ENCODE measurements around the gene PROCR.
"Not testable (repeated sequence)": the region's sequence is repeated elsewhere in the genome, so short reads cannot be mapped to it uniquely, and the experiment has no call there.

The PROCR gene

DNA sequence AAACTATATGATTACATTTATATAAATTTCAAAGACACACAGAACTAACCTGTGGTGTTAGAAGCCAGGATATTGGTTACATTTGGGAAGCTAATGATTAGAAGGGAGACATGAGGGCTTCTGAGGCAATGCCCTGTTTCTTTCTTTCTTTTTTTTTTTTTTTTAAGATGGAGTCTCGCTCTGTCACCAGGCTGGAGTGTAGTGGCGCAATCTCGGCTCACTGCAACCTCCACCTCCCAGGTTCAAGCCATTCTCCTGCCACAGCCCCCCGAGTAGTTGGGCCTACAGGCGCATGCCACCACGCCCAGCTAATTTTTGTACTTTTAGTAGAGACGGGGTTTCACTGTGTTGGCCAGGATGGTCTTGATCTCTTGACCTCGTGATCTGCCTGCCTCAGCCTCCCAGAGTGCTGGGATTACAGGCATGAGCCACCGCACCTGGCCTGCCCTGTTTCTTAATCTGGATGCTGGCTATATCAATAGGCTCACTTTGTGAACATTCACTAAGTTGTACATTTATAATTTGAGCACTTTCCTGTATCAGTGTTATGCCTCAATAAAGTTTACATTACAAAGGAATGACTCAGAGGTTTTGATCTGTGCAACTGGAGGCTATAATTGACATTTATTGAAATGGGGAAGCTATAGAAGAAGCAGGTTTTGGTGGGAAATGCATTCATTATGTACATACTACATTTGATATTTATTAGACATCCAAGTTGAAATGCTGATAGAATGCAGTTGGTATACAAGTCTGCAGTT, 21.3 kb downstream of the PROCR start:
- H3K4me3 ChIP-seq (ENCODE audit: low read length in 2 of 2); H3K27ac ChIP-seq (ENCODE audit: low read length); H3K9me3 ChIP-seq (ENCODE audit: control insufficient read depth in 2 of 2, low read length in 2 of 2); H3K36me3 ChIP-seq (ENCODE audit: control insufficient read depth in 2 of 2, insufficient read depth in 2 of 2, low read length in 2 of 2); H3K4me1 ChIP-seq (ENCODE audit: control insufficient read depth, insufficient read depth, low read length); H3K9ac ChIP-seq (ENCODE audit: low read length in 2 of 2); H3K27me3 ChIP-seq (ENCODE audit: control insufficient read depth in 1 of 2, insufficient read depth in 2 of 2, low read length in 2 of 2): not testable (repeated sequence)

DNA sequence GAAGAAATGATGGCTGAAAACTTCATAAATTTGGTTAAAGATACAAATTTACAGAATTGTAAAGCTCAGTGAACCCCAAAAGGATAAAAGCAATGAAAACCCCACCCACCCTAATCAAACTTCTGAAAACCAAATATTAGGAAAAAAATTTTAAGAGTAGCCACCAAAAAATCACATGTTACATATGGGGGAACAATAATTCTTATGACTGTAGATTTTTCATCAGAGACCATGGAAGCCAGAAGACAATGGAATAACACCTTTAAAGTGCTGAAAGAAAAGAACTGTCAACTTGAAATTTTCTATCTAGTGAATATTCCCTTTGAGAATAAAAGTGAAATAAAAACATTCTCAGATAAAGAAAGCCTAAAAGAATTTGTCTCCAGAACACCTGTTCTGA, 24.4 kb downstream of the PROCR start:
- Histone ChIP-seq H3K36me3 (ENCODE audit: control insufficient read depth in 2 of 2, insufficient read depth in 2 of 2, low read length in 2 of 2) (no peaks in the 10 kb centered on the region), H3K4me1 (ENCODE audit: control insufficient read depth, insufficient read depth, low read length) (peaks cover 3% of the 10 kb centered on the region), H3K4me3 (ENCODE audit: low read length in 2 of 2) (no peak overlapping the region), H3K27ac (ENCODE audit: low read length) (no peak overlapping the region), H3K27me3 (ENCODE audit: control insufficient read depth in 1 of 2, insufficient read depth in 2 of 2, low read length in 2 of 2) (no peaks in the 10 kb centered on the region), H3K9ac (ENCODE audit: low read length in 2 of 2) (no peak overlapping the region), H3K9me3 (ENCODE audit: control insufficient read depth in 2 of 2, low read length in 2 of 2) (peaks cover 2 to 4% of the 10 kb centered on the region in 2 donors)

DNA sequence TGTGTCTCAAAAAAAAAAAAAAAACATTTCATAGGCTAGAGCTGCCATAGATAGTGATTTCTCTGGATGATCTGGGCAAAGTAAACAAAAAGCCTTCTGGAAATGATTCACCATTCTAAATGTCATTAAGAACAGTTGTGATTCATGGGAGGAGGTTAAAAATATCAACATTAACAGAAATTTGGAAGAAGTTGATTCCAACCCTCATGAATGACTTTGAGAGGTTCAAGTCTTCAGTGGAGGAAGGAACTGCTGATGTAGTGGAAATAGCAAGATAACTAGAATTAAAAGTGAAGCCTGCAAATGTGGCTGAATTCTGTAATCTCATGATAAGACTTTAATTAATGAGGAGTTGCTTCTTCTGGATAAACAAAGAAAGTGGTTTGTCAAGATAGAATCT, 27.9 kb downstream of the PROCR start:
- H3K4me3 ChIP-seq (ENCODE audit: low read length in 2 of 2) = no peak overlapping the region
- peaks cover 2 to 4% of the 10 kb centered on the region in 2 donors for H3K9me3 ChIP-seq (ENCODE audit: control insufficient read depth in 2 of 2, low read length in 2 of 2)
- H3K4me1 ChIP-seq (ENCODE audit: control insufficient read depth, insufficient read depth, low read length) = no peaks in the 10 kb centered on the region
- no peak overlapping the region for H3K27ac ChIP-seq (ENCODE audit: low read length)
- no peak overlapping the region for H3K9ac ChIP-seq (ENCODE audit: low read length in 2 of 2)
- H3K36me3 ChIP-seq (ENCODE audit: control insufficient read depth in 2 of 2, insufficient read depth in 2 of 2, low read length in 2 of 2) = no peaks in the 10 kb centered on the region
- H3K27me3 ChIP-seq (ENCODE audit: control insufficient read depth in 1 of 2, insufficient read depth in 2 of 2, low read length in 2 of 2) = no peaks in the 10 kb centered on the region

- Histone ChIP-seq H3K27me3 (ENCODE audit: control insufficient read depth in 1 of 2, insufficient read depth in 2 of 2, low read length in 2 of 2) (no peaks in the 10 kb centered on the region), H3K4me3 (ENCODE audit: low read length in 2 of 2) (no peak overlapping the region), H3K36me3 (ENCODE audit: control insufficient read depth in 2 of 2, insufficient read depth in 2 of 2, low read length in 2 of 2) (no peaks in the 10 kb centered on the region), H3K4me1 (ENCODE audit: control insufficient read depth, insufficient read depth, low read length) (no peaks in the 10 kb centered on the region), H3K27ac (ENCODE audit: low read length) (no peak overlapping the region), H3K9me3 (ENCODE audit: control insufficient read depth in 2 of 2, low read length in 2 of 2) (peaks cover 2 to 4% of the 10 kb centered on the region in 2 donors), H3K9ac (ENCODE audit: low read length in 2 of 2) (no peak overlapping the region)
Observed at GRCh38 chr20:35200267-35200666, 28.4 kb downstream of the PROCR start.

DNA sequence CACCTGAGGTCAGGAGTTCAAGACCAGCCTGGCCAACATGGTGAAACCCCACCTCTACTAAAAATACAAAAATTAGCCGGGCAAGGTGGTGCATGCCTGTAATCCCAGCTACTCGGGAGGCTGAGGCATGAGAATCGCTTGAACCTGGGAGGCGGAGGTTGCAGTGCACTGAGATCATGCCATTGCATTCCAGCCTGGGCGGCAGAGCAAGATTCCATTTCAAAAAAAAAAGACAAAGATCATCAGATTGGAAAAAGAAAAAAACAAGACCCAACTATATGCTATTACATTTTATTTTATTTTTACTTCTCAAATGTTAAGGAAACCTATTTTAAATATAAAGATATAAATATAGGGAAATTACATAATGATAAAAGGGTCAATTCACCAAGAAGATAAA, 29.6 kb downstream of the PROCR start:
- H3K9ac ChIP-seq (ENCODE audit: low read length in 2 of 2); H3K27ac ChIP-seq (ENCODE audit: low read length); H3K9me3 ChIP-seq (ENCODE audit: control insufficient read depth in 2 of 2, low read length in 2 of 2); H3K27me3 ChIP-seq (ENCODE audit: control insufficient read depth in 1 of 2, insufficient read depth in 2 of 2, low read length in 2 of 2); H3K36me3 ChIP-seq (ENCODE audit: control insufficient read depth in 2 of 2, insufficient read depth in 2 of 2, low read length in 2 of 2); H3K4me3 ChIP-seq (ENCODE audit: low read length in 2 of 2); H3K4me1 ChIP-seq (ENCODE audit: control insufficient read depth, insufficient read depth, low read length): not testable (repeated sequence)

- no peak overlapping the region for H3K27ac ChIP-seq (ENCODE audit: low read length)
- H3K9me3 ChIP-seq (ENCODE audit: control insufficient read depth in 2 of 2, low read length in 2 of 2) = no peaks in the 10 kb centered on the region
- peaks cover 6% of the 10 kb centered on the region for H3K4me1 ChIP-seq (ENCODE audit: control insufficient read depth, insufficient read depth, low read length)
- no peak overlapping the region for H3K4me3 ChIP-seq (ENCODE audit: low read length in 2 of 2)
- H3K27me3 ChIP-seq (ENCODE audit: control insufficient read depth in 1 of 2, insufficient read depth in 2 of 2, low read length in 2 of 2) = no peaks in the 10 kb centered on the region
- no peaks in the 10 kb centered on the region for H3K36me3 ChIP-seq (ENCODE audit: control insufficient read depth in 2 of 2, insufficient read depth in 2 of 2, low read length in 2 of 2)
- no peak overlapping the region for H3K9ac ChIP-seq (ENCODE audit: low read length in 2 of 2)
Observed at GRCh38 chr20:35206802-35207201, 34.9 kb downstream of the PROCR start.

DNA sequence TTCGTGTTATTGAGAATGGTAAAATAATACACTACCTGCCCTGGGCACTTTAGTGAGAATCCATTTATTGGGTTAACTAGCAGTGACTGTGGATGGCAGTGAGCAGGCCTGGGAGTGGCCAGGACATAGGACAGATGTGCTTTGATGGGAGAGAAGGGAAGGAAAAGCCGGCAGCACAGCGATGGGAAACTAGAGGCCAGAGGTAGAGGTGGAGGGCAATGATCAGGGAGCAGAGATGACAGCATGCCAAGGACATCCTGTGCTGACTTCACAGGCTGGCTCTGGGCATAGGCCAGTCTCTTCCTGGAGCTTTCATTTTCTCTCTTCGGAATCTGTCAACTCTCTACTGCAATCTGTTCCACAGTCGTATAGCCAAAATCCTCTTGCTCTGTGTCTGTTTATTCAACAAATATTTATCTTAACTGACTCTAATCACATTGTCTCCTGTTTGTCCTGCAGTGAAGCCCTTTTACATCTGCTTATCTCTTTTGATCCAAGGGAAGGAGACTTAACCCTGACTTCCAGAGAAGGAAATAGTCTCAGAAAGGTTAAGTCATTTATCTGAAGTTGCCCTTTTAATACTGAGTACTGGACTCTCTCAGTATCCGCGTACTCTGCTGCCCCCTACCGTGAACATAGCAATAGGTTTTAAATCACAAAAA, 36.2 kb downstream of the PROCR start:
- H3K4me3 ChIP-seq (ENCODE audit: low read length in 2 of 2) = peak overlapping the region; percentile 27 to 60
- peak overlapping the region; percentile 59 to 66 for H3K9ac ChIP-seq (ENCODE audit: low read length in 2 of 2)

GRCh38 chr20:35215066-35215956, 43.4 kb downstream of the PROCR start:
- H3K9ac ChIP-seq (ENCODE audit: low read length in 2 of 2) = no peak overlapping the region
- H3K4me3 ChIP-seq (ENCODE audit: low read length in 2 of 2) = no peak overlapping the region
- H3K27me3 ChIP-seq (ENCODE audit: control insufficient read depth in 1 of 2, insufficient read depth in 2 of 2, low read length in 2 of 2) = no peaks in the 10 kb centered on the region
- no peaks in the 10 kb centered on the region for H3K4me1 ChIP-seq (ENCODE audit: control insufficient read depth, insufficient read depth, low read length)
- peaks cover 0 to 9% of the 10 kb centered on the region in 2 donors for H3K36me3 ChIP-seq (ENCODE audit: control insufficient read depth in 2 of 2, insufficient read depth in 2 of 2, low read length in 2 of 2)
- no peak overlapping the region for H3K27ac ChIP-seq (ENCODE audit: low read length)
- no peaks in the 10 kb centered on the region for H3K9me3 ChIP-seq (ENCODE audit: control insufficient read depth in 2 of 2, low read length in 2 of 2)

More for the DNA sequence above, 36.2 kb downstream of the PROCR start:
- peaks cover 0 to 4% of the 10 kb centered on the region in 2 donors for H3K36me3 ChIP-seq (ENCODE audit: control insufficient read depth in 2 of 2, insufficient read depth in 2 of 2, low read length in 2 of 2)
- H3K4me1 ChIP-seq (ENCODE audit: control insufficient read depth, insufficient read depth, low read length) = peaks cover 6% of the 10 kb centered on the region
- H3K9me3 ChIP-seq (ENCODE audit: control insufficient read depth in 2 of 2, low read length in 2 of 2) = no peaks in the 10 kb centered on the region
- peak overlapping the region; percentile 64 for H3K27ac ChIP-seq (ENCODE audit: low read length)
- H3K27me3 ChIP-seq (ENCODE audit: control insufficient read depth in 1 of 2, insufficient read depth in 2 of 2, low read length in 2 of 2) = no peaks in the 10 kb centered on the region

GRCh38 chr20:35216541-35216940, 44.7 kb downstream of the PROCR start:
- no peak overlapping the region for H3K9ac ChIP-seq (ENCODE audit: low read length in 2 of 2)
- H3K4me3 ChIP-seq (ENCODE audit: low read length in 2 of 2) = no peak overlapping the region
- H3K36me3 ChIP-seq (ENCODE audit: control insufficient read depth in 2 of 2, insufficient read depth in 2 of 2, low read length in 2 of 2) = peaks cover 0 to 9% of the 10 kb centered on the region in 2 donors
- H3K9me3 ChIP-seq (ENCODE audit: control insufficient read depth in 2 of 2, low read length in 2 of 2) = no peaks in the 10 kb centered on the region
- H3K27ac ChIP-seq (ENCODE audit: low read length) = no peak overlapping the region
- H3K27me3 ChIP-seq (ENCODE audit: control insufficient read depth in 1 of 2, insufficient read depth in 2 of 2, low read length in 2 of 2) = no peaks in the 10 kb centered on the region
- no peaks in the 10 kb centered on the region for H3K4me1 ChIP-seq (ENCODE audit: control insufficient read depth, insufficient read depth, low read length)

DNA sequence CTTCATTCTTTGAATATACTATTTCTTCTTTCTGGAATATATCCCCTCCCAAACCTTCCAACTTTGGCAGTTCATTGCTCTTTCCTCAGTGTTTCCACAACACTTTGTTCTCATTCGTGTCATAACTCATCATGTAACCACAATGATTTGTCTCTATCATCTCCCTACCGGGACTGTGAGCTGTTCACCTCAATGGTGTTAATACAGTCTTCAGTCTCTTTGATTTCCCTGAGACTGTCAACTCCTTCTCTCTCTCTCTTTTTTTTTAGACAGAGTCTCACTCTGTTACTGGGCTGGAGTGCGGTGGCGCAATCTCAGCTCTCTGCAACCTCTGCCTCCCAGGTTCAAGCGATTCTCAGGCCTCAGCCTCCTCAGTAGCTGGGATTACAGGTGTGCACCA, 52.1 kb downstream of the PROCR start:
- no peaks in the 10 kb centered on the region for H3K27me3 ChIP-seq (ENCODE audit: control insufficient read depth in 1 of 2, insufficient read depth in 2 of 2, low read length in 2 of 2)
- no peaks in the 10 kb centered on the region for H3K9me3 ChIP-seq (ENCODE audit: control insufficient read depth in 2 of 2, low read length in 2 of 2)
- H3K27ac ChIP-seq (ENCODE audit: low read length) = no peak overlapping the region
- peaks cover 6% of the 10 kb centered on the region for H3K4me1 ChIP-seq (ENCODE audit: control insufficient read depth, insufficient read depth, low read length)
- H3K4me3 ChIP-seq (ENCODE audit: low read length in 2 of 2) = no peak overlapping the region
- H3K36me3 ChIP-seq (ENCODE audit: control insufficient read depth in 2 of 2, insufficient read depth in 2 of 2, low read length in 2 of 2) = peaks cover 0 to 3% of the 10 kb centered on the region in 2 donors
- H3K9ac ChIP-seq (ENCODE audit: low read length in 2 of 2) = no peak overlapping the region

Measured in stomach smooth muscle (tissue), 2 donors.